Stimulated activated CD4-positive, alpha-beta T cell treated with anti-CD3 and anti-CD28 coated beads, Interleukin-4, amount 100 ng/mL, for 1 hour (primary cell): ENCODE measurements around the gene LRP1.

Experiments
- DNase-seq: peaks from one replicate; pipeline ENCODE4 v3.0.0-alpha.2; 2020

Gene LRP1

GRCh38 chr12:57198329-57198728 lies 70.0 kb downstream of the LRP1 start:
- DNase-seq, result no peak

- DNase-seq, result no peak
Measured at GRCh38 chr12:57199191-57199590, 70.9 kb downstream of the LRP1 start.

DNA sequence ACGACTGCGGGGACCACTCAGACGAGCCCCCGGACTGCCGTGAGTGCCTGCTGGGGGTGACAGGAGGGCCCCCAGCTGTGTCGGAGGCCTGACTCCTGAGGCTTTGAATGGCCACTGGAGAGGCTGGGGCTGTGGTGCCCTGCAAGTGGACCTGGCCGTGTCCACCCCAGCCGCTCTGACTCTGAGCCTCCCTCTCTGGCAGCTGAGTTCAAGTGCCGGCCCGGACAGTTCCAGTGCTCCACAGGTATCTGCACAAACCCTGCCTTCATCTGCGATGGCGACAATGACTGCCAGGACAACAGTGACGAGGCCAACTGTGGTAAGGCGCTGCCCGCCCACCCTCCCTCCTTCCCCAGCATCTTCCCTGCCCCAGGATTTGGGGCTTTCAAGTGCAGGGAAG lies 72.2 kb downstream of the LRP1 start:
- DNase-seq, result no peak

GRCh38 chr12:57201219-57201618 lies 72.9 kb downstream of the LRP1 start:
- DNase-seq, result no peak

- DNase-seq, result no peak
Measured at GRCh38 chr12:57201631-57202030, 73.3 kb downstream of the LRP1 start.

DNA sequence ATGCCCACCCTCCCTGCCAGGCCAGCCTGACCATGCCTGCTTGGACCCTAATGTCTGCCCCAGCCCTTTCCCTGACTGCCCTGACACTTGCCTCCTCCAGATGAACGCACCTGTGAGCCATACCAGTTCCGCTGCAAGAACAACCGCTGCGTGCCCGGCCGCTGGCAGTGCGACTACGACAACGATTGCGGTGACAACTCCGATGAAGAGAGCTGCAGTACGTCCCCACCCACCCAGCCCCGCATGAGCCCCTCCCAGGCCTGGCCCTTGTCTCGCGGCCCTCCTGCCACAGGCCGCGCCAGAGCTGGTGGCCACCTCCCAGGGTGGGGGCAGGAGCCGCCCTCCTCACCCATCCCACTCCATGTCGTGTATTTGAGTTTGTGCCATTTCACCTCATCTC lies 74.0 kb downstream of the LRP1 start:
- no peak for DNase-seq

- no peak for DNase-seq
Measured at GRCh38 chr12:57203201-57203600, 74.9 kb downstream of the LRP1 start.

GRCh38 chr12:57203791-57204190 lies 75.5 kb downstream of the LRP1 start:
- no peak for DNase-seq

GRCh38 chr12:57204454-57204853 lies 76.2 kb downstream of the LRP1 start:
- DNase-seq, result no peak

DNA sequence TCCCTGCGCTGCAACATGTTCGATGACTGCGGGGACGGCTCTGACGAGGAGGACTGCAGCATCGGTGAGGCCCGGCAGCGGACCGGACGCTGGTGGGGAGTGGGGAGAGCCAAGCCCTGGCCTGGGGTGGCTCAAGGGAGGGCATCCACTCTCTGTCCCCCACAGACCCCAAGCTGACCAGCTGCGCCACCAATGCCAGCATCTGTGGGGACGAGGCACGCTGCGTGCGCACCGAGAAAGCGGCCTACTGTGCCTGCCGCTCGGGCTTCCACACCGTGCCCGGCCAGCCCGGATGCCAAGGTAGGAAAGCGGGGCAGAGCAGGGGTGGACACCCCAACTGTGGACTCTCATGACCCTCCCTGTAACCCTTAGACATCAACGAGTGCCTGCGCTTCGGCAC lies 76.9 kb downstream of the LRP1 start:
- DNase-seq, result no peak

- DNase-seq, result no peak
Measured at GRCh38 chr12:57205931-57206330, 77.6 kb downstream of the LRP1 start.

GRCh38 chr12:57207731-57208630 lies 79.7 kb downstream of the LRP1 start:
- DNase-seq, result no peak

- DNase-seq, result no peak
Measured at GRCh38 chr12:57208631-57209282, 80.5 kb downstream of the LRP1 start.

- DNase-seq, result no peak
Measured at GRCh38 chr12:57209916-57210315, 81.6 kb downstream of the LRP1 start.

GRCh38 chr12:57210461-57210860 lies 82.2 kb downstream of the LRP1 start:
- DNase-seq, result no peak

GRCh38 chr12:57210926-57211692 lies 82.8 kb downstream of the LRP1 start:
- DNase-seq, result no peak

- DNase-seq, result no peak
Measured at GRCh38 chr12:57211791-57212700, 83.8 kb downstream of the LRP1 start.

GRCh38 chr12:57212701-57213057 lies 84.4 kb downstream of the LRP1 start:
- no peak for DNase-seq

GRCh38 chr12:57213058-57213715 lies 84.9 kb downstream of the LRP1 start:
- peak; percentile 84 for DNase-seq

- DNase-seq, result no peak
Measured at GRCh38 chr12:57213763-57214397, 85.6 kb downstream of the LRP1 start.

- peak; percentile 71 for DNase-seq
Measured at GRCh38 chr12:57214398-57214781, 86.1 kb downstream of the LRP1 start.

DNA sequence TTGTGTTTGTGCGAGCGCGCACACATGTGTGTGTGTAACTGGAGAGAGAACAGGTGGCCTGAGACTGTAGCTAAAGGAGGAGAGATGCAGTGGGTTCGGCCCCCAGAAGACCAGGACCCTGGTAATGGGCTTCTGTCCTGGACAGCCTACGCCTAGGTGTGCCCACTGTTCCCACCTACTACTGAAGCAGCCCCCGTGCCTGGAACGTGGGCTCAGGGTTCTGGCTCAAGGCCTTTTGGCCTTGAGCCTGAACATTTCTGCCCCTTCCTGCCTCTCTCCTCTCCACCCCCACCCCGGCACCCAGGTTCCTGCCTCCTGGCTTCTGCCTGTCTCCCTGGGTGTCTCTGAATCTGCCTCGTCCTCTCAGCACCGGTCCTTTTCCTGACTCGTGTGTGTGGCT lies 86.8 kb downstream of the LRP1 start:
- no peak for DNase-seq
